Measurements from ENCODE around the gene ATP10D. TPM values are rescaled to one million over a fixed set of nuclear protein-coding genes. Genes with fewer than 3 reads are reported as not detected.
"Not testable (repeated sequence)": the region's sequence is repeated elsewhere in the genome, so short reads cannot be mapped to it uniquely, and the experiment has no call there.

ATP10D gene
- total and polyA plus RNA-seq, 7 donors: 1.1 to 6.1 (median 2.1) TPM

GRCh38 chr4:47483745-47484144 is 1.3 kb upstream of the ATP10D start:
- no peak for TF ChIP-seq CTCF (IDR thresholded peaks at IDR 0.05)
- 79 to 87% (median 80%) methylated on average over 3 of the region's 3 CpGs for WGBS, 3 donors
- no peaks in the 10 kb centered on the region for H3K4me1 ChIP-seq
- no peak for DNase-seq
- no peaks in the 10 kb centered on the region for H3K36me3 ChIP-seq (ENCODE audit: insufficient read depth in 1 of 2, low read depth in 1 of 2)
- no peaks in the 10 kb centered on the region for H3K27me3 ChIP-seq (ENCODE audit: insufficient read depth in 3 of 3, low read length in 2 of 3)
- ATAC-seq: no peak
- H3K4me3 ChIP-seq: no peak overlapping the region
- no peaks in the 10 kb centered on the region for H3K9me3 ChIP-seq
- no peak overlapping the region for H3K27ac ChIP-seq
- intact Hi-C loops (cut with DNase I): loop anchor here in 1 of 2 donors (2.0 kb wide), 1 partner anchor 21 kb away; the partner anchor contains the start of gene COMMD8

GRCh38 chr4:47484168-47484567 is 907 bp upstream of the ATP10D start:
- no peaks in the 10 kb centered on the region for H3K9me3 ChIP-seq
- H3K4me1 ChIP-seq: no peaks in the 10 kb centered on the region
- no peaks in the 10 kb centered on the region for H3K36me3 ChIP-seq (ENCODE audit: insufficient read depth in 1 of 2, low read depth in 1 of 2)
- no peak for TF ChIP-seq CTCF (IDR thresholded peaks at IDR 0.05)
- H3K27me3 ChIP-seq (ENCODE audit: insufficient read depth in 3 of 3, low read length in 2 of 3): no peaks in the 10 kb centered on the region
- 77 to 87% (median 80%) methylated on average over 3 of the region's 3 CpGs for WGBS, 3 donors
- no peak overlapping the region for H3K27ac ChIP-seq
- DNase-seq (no peak), ATAC-seq (no peak)
- intact Hi-C loops (cut with DNase I): loop anchor here in 1 of 2 donors (2.0 kb wide), 1 partner anchor 21 kb away; the partner anchor contains the start of gene COMMD8
- H3K4me3 ChIP-seq: no peak overlapping the region

- DNase-seq (no peak), ATAC-seq (peak in 1 of 4 donors; percentile 12)
- peak overlapping the region; percentile 74 for H3K4me3 ChIP-seq
- no peak for TF ChIP-seq CTCF (IDR thresholded peaks at IDR 0.05)
- peak overlapping the region; percentile 81 for H3K27ac ChIP-seq
- WGBS, 3 donors: 0 to 2% (median 1%) methylated on average over 14 of the region's 14 CpGs
- intact Hi-C loops (cut with DNase I): loop anchor here in 1 of 2 donors (2.0 to 5.0 kb wide), 2 partner anchors 23 to 1142 kb away; partner anchors contain the start of gene COMMD8
- no peaks in the 10 kb centered on the region for H3K4me1 ChIP-seq
- H3K27me3 ChIP-seq (ENCODE audit: insufficient read depth in 3 of 3, low read length in 2 of 3): no peaks in the 10 kb centered on the region
- H3K36me3 ChIP-seq (ENCODE audit: insufficient read depth in 1 of 2, low read depth in 1 of 2): no peaks in the 10 kb centered on the region
- no peaks in the 10 kb centered on the region for H3K9me3 ChIP-seq
Measured at GRCh38 chr4:47485768-47486167, 693 bp downstream of the ATP10D start.

- DNase-seq: no peak
- no peak for TF ChIP-seq CTCF (IDR thresholded peaks at IDR 0.05)
- H3K9me3 ChIP-seq: no peaks in the 10 kb centered on the region
- H3K4me1 ChIP-seq: no peaks in the 10 kb centered on the region
- 20 to 47% (median 23%) methylated on average over 5 of the region's 5 CpGs for WGBS, 3 donors
- no peak overlapping the region for H3K27ac ChIP-seq
- peak overlapping the region; percentile 74 for H3K4me3 ChIP-seq
- no peak for ATAC-seq
- H3K27me3 ChIP-seq (ENCODE audit: insufficient read depth in 3 of 3, low read length in 2 of 3): no peaks in the 10 kb centered on the region
- H3K36me3 ChIP-seq (ENCODE audit: insufficient read depth in 1 of 2, low read depth in 1 of 2): no peaks in the 10 kb centered on the region
- intact Hi-C loops (cut with DNase I): loop anchor here in 1 of 2 donors (5.0 kb wide), 1 partner anchor 1141 kb away; no protein-coding TSS in a partner anchor
Measured at GRCh38 chr4:47486231-47486673, 1.2 kb downstream of the ATP10D start.

- not testable (repeated sequence) for H3K27me3 ChIP-seq (ENCODE audit: insufficient read depth in 3 of 3, low read length in 2 of 3); H3K27ac ChIP-seq; H3K9me3 ChIP-seq; DNase-seq; H3K4me1 ChIP-seq; H3K36me3 ChIP-seq (ENCODE audit: insufficient read depth in 1 of 2, low read depth in 1 of 2); ATAC-seq
- peak overlapping the region; percentile 74 for H3K4me3 ChIP-seq
- 90 to 95% (median 94%) methylated on average over 9 of the region's 9 CpGs for WGBS, 3 donors
- intact Hi-C loops (cut with DNase I): loop anchor here in 1 of 2 donors (5.0 kb wide), 1 partner anchor 1141 kb away; no protein-coding TSS in a partner anchor
Measured at GRCh38 chr4:47486727-47487126, 1.7 kb downstream of the ATP10D start.

Measured in psoas muscle (tissue), 8 donors.